Ishikawa (cell line): ENCODE results near the gene TENT4A.

Source experiments
- CEBPB ChIP-seq: IDR thresholded peaks from 2 replicates; pipeline ENCODE4 v1.6.1; 2012
- CREB1 ChIP-seq: IDR thresholded peaks from 2 replicates; pipeline ENCODE4 v1.6.1; 2012; ENCODE audit warnings: low read depth
- EGR1 ChIP-seq: IDR thresholded peaks from 2 replicates; pipeline ENCODE4 v1.6.1; 2012
- EP300 ChIP-seq: IDR thresholded peaks from 2 replicates; pipeline ENCODE4 v1.6.1; 2012; ENCODE audit warnings: borderline replicate concordance
- FOXM1 ChIP-seq: IDR thresholded peaks from 2 replicates; pipeline ENCODE4 v1.6.1; 2012; ENCODE audit warnings: low read depth, borderline replicate concordance
- MAX ChIP-seq: IDR thresholded peaks from 2 replicates; pipeline ENCODE4 v1.6.1; 2012
- RAD21 ChIP-seq: IDR thresholded peaks from 2 replicates; pipeline ENCODE4 v1.6.1; 2012; ENCODE audit warnings: low read depth
- REST ChIP-seq: IDR thresholded peaks from 2 replicates; pipeline ENCODE4 v1.6.1; 2012; ENCODE audit warnings: low read depth, mild to moderate bottlenecking
- TAF1 ChIP-seq: IDR thresholded peaks from 2 replicates; pipeline ENCODE4 v1.6.1; 2012; ENCODE audit warnings: low read depth, mild to moderate bottlenecking
- YY1 ChIP-seq: IDR thresholded peaks from 2 replicates; pipeline ENCODE4 v1.6.1; 2012; ENCODE audit warnings: low read depth
- ZBTB7A ChIP-seq: IDR thresholded peaks from 2 replicates; pipeline ENCODE4 v1.6.1; 2012; ENCODE audit warnings: low read depth

GRCh38 chr5:6699357-6699756 lies 13.9 kb upstream of the TENT4A start:
- TF ChIP-seq TAF1 (no peak), REST (no peak), EGR1 (no peak), FOXM1 (no peak), CREB1 (no peak), EP300 (no peak), CEBPB (no peak), RAD21 (no peak), YY1 (no peak), MAX (no peak), ZBTB7A (no peak)
